Spleen (tissue), 7 donors: ENCODE measurements around the gene RNF44.

ENCODE experiments used
- CTCF ChIP-seq, 11 experiments: fragments of 200-600 bp in 7 of 11; fragments of 450-650 bp in 4 of 11; sonication (generic) in 4 of 11; IDR thresholded peaks in 8 of 11; conservative IDR thresholded peaks in 3 of 11; 1 replicate in 7 of 11; 2 replicates in 4 of 11; pipeline versions ENCODE4 v1.4.0 to v1.8.0; 2016 to 2021; ENCODE audit warnings: antibody characterized with exemption in 11 of 11, inconsistent platforms in 4 of 11, mild to moderate bottlenecking in 1 of 11
- POLR2A ChIP-seq, 3 donors: fragments of 450-650 bp; IDR thresholded peaks; one replicate each; pipeline ENCODE4 v1.5.1; 2017; ENCODE audit warnings: antibody characterized with exemption in 3 of 3, mild to moderate bottlenecking in 1 of 3
- donor health status: DM: no; HTN: no; CAD: no; lungs with moderate emphysema.
- donor health status: DM: no; HTN: no; CAD: no.
- donor health status: DM: no; HTN: no; CAD: no.

GRCh38 chr5:176500511-176500910 lies 36.7 kb downstream of the RNF44 start:
- no peak for TF ChIP-seq CTCF (IDR thresholded peaks at IDR 0.05 in 8 of 11, conservative IDR thresholded peaks at IDR 0.05 in 3 of 11)
- no peak for TF ChIP-seq POLR2A (IDR thresholded peaks at IDR 0.05)
